NT2/D1 (cell line): ENCODE measurements around the gene CA9.

ENCODE experiments used
- SUZ12 ChIP-seq: IDR thresholded peaks from 2 replicates; pipeline ENCODE4 v1.6.1; 2011; ENCODE audit not compliant: insufficient read length, insufficient read depth; ENCODE audit errors: extremely low read depth
- YY1 ChIP-seq: IDR thresholded peaks from 2 replicates; pipeline ENCODE4 v1.6.1; 2011; ENCODE audit not compliant: insufficient read length, insufficient read depth
- ZNF274 ChIP-seq: IDR thresholded peaks from 2 replicates; pipeline ENCODE4 v1.6.1; 2011; ENCODE audit warnings: mild to moderate bottlenecking, low read depth, low read length

DNA sequence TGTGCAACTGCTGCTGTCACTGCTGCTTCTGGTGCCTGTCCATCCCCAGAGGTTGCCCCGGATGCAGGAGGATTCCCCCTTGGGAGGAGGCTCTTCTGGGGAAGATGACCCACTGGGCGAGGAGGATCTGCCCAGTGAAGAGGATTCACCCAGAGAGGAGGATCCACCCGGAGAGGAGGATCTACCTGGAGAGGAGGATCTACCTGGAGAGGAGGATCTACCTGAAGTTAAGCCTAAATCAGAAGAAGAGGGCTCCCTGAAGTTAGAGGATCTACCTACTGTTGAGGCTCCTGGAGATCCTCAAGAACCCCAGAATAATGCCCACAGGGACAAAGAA, 265 bp downstream of the CA9 start:
- TF ChIP-seq YY1, result no peak
- no peak for TF ChIP-seq ZNF274
- no peak for TF ChIP-seq SUZ12
